Measurements from ENCODE around the gene LPP. TPM values are rescaled to one million over a fixed set of nuclear protein-coding genes. Genes with fewer than 3 reads are reported as not detected.
A peak's percentile ranks its signal among the peaks of the same experiment; 100 is the strongest.

The LPP gene
- total RNA-seq, 6 experiments from 2014 or later = 84.1 to 121 (median 102) TPM

- Mint-ChIP-seq H3K36me3 (ENCODE audit: low read depth) (peaks cover 17% of the 10 kb centered on the region), H3K4me3 (peak overlapping the region; percentile 74), H3K27me3 (ENCODE audit: insufficient read depth) (peaks cover 4% of the 10 kb centered on the region), H3K9me3 (no peaks in the 10 kb centered on the region), H3K4me1 (ENCODE audit: low read depth) (peaks cover 30% of the 10 kb centered on the region), H3K27ac (peak overlapping the region; percentile 94)
- peak; percentile 96 for DNase-seq
- no peak for TF ChIP-seq CTCF (IDR thresholded peaks at IDR 0.05)
These were observed 118.8 kb downstream of the LPP start for GRCh38 chr3:188272481-188273372.

GRCh38 chr3:188274249-188274915 is 120.4 kb downstream of the LPP start:
- TF ChIP-seq CTCF (IDR thresholded peaks at IDR 0.05) = no peak
- Mint-ChIP-seq H3K4me3 (peak overlapping the region; percentile 74), H3K27ac (peak overlapping the region; percentile 69), H3K27me3 (ENCODE audit: insufficient read depth) (peaks cover 4% of the 10 kb centered on the region), H3K36me3 (ENCODE audit: low read depth) (peaks cover 23% of the 10 kb centered on the region), H3K9me3 (no peaks in the 10 kb centered on the region), H3K4me1 (ENCODE audit: low read depth) (peaks cover 45% of the 10 kb centered on the region)
- no peak for DNase-seq

- TF ChIP-seq CTCF (IDR thresholded peaks at IDR 0.05) = no peak
- Mint-ChIP-seq H3K27me3 (ENCODE audit: insufficient read depth) (peaks cover 4% of the 10 kb centered on the region), H3K36me3 (ENCODE audit: low read depth) (peaks cover 38% of the 10 kb centered on the region), H3K4me1 (ENCODE audit: low read depth) (peaks cover 63% of the 10 kb centered on the region), H3K27ac (no peak overlapping the region), H3K4me3 (no peak overlapping the region; the same call in 1 of the 2 replicates), H3K9me3 (no peaks in the 10 kb centered on the region)
- no peak for DNase-seq
These were observed 122.4 kb downstream of the LPP start for GRCh38 chr3:188276375-188276774.

GRCh38 chr3:188278717-188279324 is 124.9 kb downstream of the LPP start:
- Mint-ChIP-seq H3K9me3 (no peaks in the 10 kb centered on the region), H3K4me3 (no peak overlapping the region), H3K27me3 (ENCODE audit: insufficient read depth) (peaks cover 4% of the 10 kb centered on the region), H3K4me1 (ENCODE audit: low read depth) (peaks cover 79% of the 10 kb centered on the region), H3K36me3 (ENCODE audit: low read depth) (peaks cover 43% of the 10 kb centered on the region), H3K27ac (no peak overlapping the region)
- DNase-seq = no peak
- no peak for TF ChIP-seq CTCF (IDR thresholded peaks at IDR 0.05)

GRCh38 chr3:188279502-188280335 is 125.8 kb downstream of the LPP start:
- no peaks in the 10 kb centered on the region for H3K9me3 Mint-ChIP-seq
- H3K4me1 Mint-ChIP-seq (ENCODE audit: low read depth) = peaks cover 79% of the 10 kb centered on the region
- H3K27ac Mint-ChIP-seq = no peak overlapping the region; the same call in 1 of the 2 replicates

More at GRCh38 chr3:188279502-188280335, 125.8 kb downstream of the LPP start:
- Mint-ChIP-seq H3K36me3 (ENCODE audit: low read depth) (peaks cover 43% of the 10 kb centered on the region), H3K27me3 (ENCODE audit: insufficient read depth) (peaks cover 4% of the 10 kb centered on the region), H3K4me3 (no peak overlapping the region)
- no peak for DNase-seq
- no peak for TF ChIP-seq CTCF (IDR thresholded peaks at IDR 0.05)

Data from HFFc6 (cell line).